CD4-positive, alpha-beta T cell (primary cell): ENCODE results near the gene SOX1. TPM values are rescaled to one million over a fixed set of nuclear protein-coding genes. Genes with fewer than 3 reads are reported as not detected.

ENCODE experiments used
- ATAC-seq: fragments of 200-7000 bp; cut with Tn5 transposase; one replicate; pipeline ENCODE4 v1.10.0; 2022; ENCODE audit warnings: mild to moderate bottlenecking; ENCODE audit not compliant: poor library complexity
- CTCF ChIA-PET: fragments of 350-600 bp; sonication (Branson Sonifier 250); formaldehyde crosslinking; loops from one replicate; lab custom pipeline; 2021; ENCODE audit warnings: antibody characterized with exemption, inconsistent platforms; lab: Charles Lee
- POLR2A ChIA-PET: fragments of 350-600 bp; sonication (Branson Sonifier 250); formaldehyde crosslinking; loops from one replicate; lab custom pipeline; 2021; ENCODE audit warnings: antibody characterized with exemption, inconsistent platforms; lab: Charles Lee
- DNase-seq, 14 experiments: peaks; one replicate each; pipeline ENCODE4 v3.0.0-alpha.2; 2013 to 2020; ENCODE audit warnings: mixed read lengths in 2 of 14
- H3K27ac ChIP-seq, 2 donors: one replicate each; pipeline versions ENCODE4 v1.5.1 to v1.7.0; 2013; ENCODE audit warnings: low read length in 2 of 2, low read depth in 1 of 2, mild to moderate bottlenecking in 1 of 2
- H3K27me3 ChIP-seq, 2 experiments: 1 replicate in 1 of 2; 2 replicates in 1 of 2; pipeline versions ENCODE4 v1.6.1 to v1.7.0; 2013; ENCODE audit warnings: low read length in 2 of 2, control low read depth in 1 of 2, mild to moderate bottlenecking in 1 of 2, moderate library complexity in 1 of 2; ENCODE audit not compliant: insufficient read depth in 2 of 2, control insufficient read depth in 1 of 2
- H3K36me3 ChIP-seq: one replicate; pipeline ENCODE4 v1.6.1; 2013; ENCODE audit warnings: low read length, control low read depth; ENCODE audit not compliant: insufficient read depth
- H3K4me1 ChIP-seq: one replicate; pipeline ENCODE4 v1.6.1; 2013; ENCODE audit warnings: low read length, control low read depth; ENCODE audit not compliant: insufficient read depth
- H3K4me3 ChIP-seq: one replicate; pipeline ENCODE4 v1.5.1; 2013; ENCODE audit warnings: mild to moderate bottlenecking, low read length, moderate library complexity
- H3K9me3 ChIP-seq, 2 experiments: 1 replicate in 1 of 2; 2 replicates in 1 of 2; pipeline versions ENCODE4 v1.6.1 to v1.7.0; 2013; ENCODE audit warnings: low read length in 2 of 2, mild to moderate bottlenecking in 2 of 2, control low read depth in 1 of 2, moderate library complexity in 1 of 2; ENCODE audit not compliant: control insufficient read depth in 1 of 2, insufficient read depth in 1 of 2
- H3K27ac Mint-ChIP-seq: one replicate; pipeline ENCODE4 v1.8.0; 2020; ENCODE audit warnings: mixed read lengths
- H3K27me3 Mint-ChIP-seq: one replicate; pipeline ENCODE4 v1.8.0; 2021; ENCODE audit warnings: mixed read lengths
- H3K36me3 Mint-ChIP-seq: one replicate; pipeline ENCODE4 v1.8.0; 2021; ENCODE audit warnings: low read depth, mixed read lengths
- H3K4me1 Mint-ChIP-seq: one replicate; pipeline ENCODE4 v1.8.0; 2021; ENCODE audit warnings: low read depth, mixed read lengths
- H3K4me3 Mint-ChIP-seq: one replicate; pipeline ENCODE4 v1.8.0; 2020; ENCODE audit warnings: mild to moderate bottlenecking, mixed read lengths
- H3K9me3 Mint-ChIP-seq: one replicate; pipeline ENCODE4 v1.8.0; 2020; ENCODE audit warnings: mixed read lengths
- CTCF ChIP-seq: fragments of 200-600 bp; IDR thresholded peaks from one replicate; pipeline ENCODE4 v1.8.0; 2022; ENCODE audit warnings: antibody characterized with exemption, mild to moderate bottlenecking
- intact Hi-C, 2 experiments: fragments of 100-400 bp; cut with DNase I in 1 of 2; cut with micrococcal nuclease in 1 of 2; formaldehyde crosslinking; loops; one replicate each; pipeline versions ENCODE4 v1.15.1 to v1.9.0; 2023 to 2025; cut with DNase I, micrococcal nuclease
- total RNA-seq, 174 experiments: library from RNA in 2 of 174; stranded (reverse) in 2 of 174; gene quantifications; one replicate each; pipeline ENCODE4 v1.2.3 and lab custom pipeline; 2021 to 2026

The SOX1 gene
- total RNA-seq, 2 experiments from 2014 or later: not detected

GRCh38 chr13:112115403-112116091 is 48.6 kb downstream of the SOX1 start:
- Histone ChIP-seq H3K27ac (no peak overlapping the region), H3K4me3 (no peak overlapping the region)
- H3K27me3 Mint-ChIP-seq: peaks cover 58% of the 10 kb centered on the region

GRCh38 chr13:112116187-112116950 is 49.4 kb downstream of the SOX1 start:
- Histone ChIP-seq H3K4me1 (no peaks in the 10 kb centered on the region), H3K4me3 (no peak overlapping the region), H3K9me3 (peaks cover 0 to 28% of the 10 kb centered on the region in 2 experiments), H3K27ac (no peak overlapping the region), H3K27me3 (peaks cover 2 to 5% of the 10 kb centered on the region in 2 experiments), H3K36me3 (no peaks in the 10 kb centered on the region)
- intact Hi-C loops: no loop called here
- H3K9me3 Mint-ChIP-seq: no peaks in the 10 kb centered on the region
- H3K4me1 Mint-ChIP-seq: no peaks in the 10 kb centered on the region
- no peak for DNase-seq
- no peaks in the 10 kb centered on the region for H3K36me3 Mint-ChIP-seq
- peaks cover 50% of the 10 kb centered on the region for H3K27me3 Mint-ChIP-seq
- H3K4me3 Mint-ChIP-seq: no peak overlapping the region
- POLR2A ChIA-PET: no interaction called here
- H3K27ac Mint-ChIP-seq: no peak overlapping the region
- ATAC-seq: no peak
- no peak for TF ChIP-seq CTCF
- CTCF ChIA-PET: no interaction called here

More at GRCh38 chr13:112115403-112116091, 48.6 kb downstream of the SOX1 start:
- Histone ChIP-seq H3K36me3 (no peaks in the 10 kb centered on the region), H3K27me3 (peaks cover 2 to 5% of the 10 kb centered on the region in 2 experiments), H3K9me3 (peaks cover 0 to 28% of the 10 kb centered on the region in 2 experiments), H3K4me1 (no peaks in the 10 kb centered on the region)
- intact Hi-C loops: no loop called here
- Mint-ChIP-seq H3K27ac (no peak overlapping the region), H3K4me1 (no peaks in the 10 kb centered on the region), H3K36me3 (no peaks in the 10 kb centered on the region), H3K4me3 (no peak overlapping the region), H3K9me3 (no peaks in the 10 kb centered on the region)
- POLR2A ChIA-PET: no interaction called here
- no peak for TF ChIP-seq CTCF
- DNase-seq (no peak), ATAC-seq (no peak)
- CTCF ChIA-PET: no interaction called here

DNA sequence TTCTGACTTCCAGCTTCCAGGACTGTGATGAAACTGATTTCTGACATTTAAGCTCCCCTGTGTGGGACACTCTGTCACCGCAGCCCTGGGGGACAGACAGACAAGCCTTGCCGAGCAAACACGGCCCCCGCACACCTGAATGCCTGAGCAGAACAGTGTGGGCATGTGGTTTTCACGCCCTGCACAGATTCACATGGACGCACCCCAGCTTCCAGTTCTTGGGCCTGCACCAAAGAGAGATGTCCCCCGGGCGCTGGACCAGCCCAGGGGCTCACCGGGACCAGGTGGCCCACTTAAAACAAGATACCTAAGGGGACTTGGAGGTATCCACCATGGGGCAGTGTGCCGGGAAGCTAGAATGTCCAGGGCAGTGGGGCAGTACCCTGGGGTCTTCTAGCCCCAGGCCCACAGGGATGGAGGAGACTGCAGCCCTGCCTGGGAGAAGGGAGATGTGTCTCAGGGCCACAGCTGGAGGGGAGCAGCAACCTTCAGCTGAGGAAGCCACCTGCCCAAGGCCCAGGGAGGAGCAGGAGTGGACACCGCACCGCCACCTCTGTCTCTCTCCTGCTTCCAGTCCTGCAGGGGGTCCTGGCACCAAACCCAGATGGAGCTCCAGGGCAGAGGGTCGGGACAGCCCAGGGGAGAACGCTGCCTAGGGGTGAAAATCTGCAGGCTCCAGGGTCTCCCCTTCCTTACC is 50.5 kb downstream of the SOX1 start:
- Histone ChIP-seq H3K9me3 (peaks cover 0 to 28% of the 10 kb centered on the region in 2 experiments), H3K4me3 (no peak overlapping the region), H3K27ac (no peak overlapping the region), H3K36me3 (no peaks in the 10 kb centered on the region), H3K27me3 (peaks cover 2 to 4% of the 10 kb centered on the region in 2 experiments), H3K4me1 (no peaks in the 10 kb centered on the region)
- Mint-ChIP-seq H3K27ac (no peak overlapping the region), H3K9me3 (no peaks in the 10 kb centered on the region), H3K36me3 (no peaks in the 10 kb centered on the region), H3K4me1 (no peaks in the 10 kb centered on the region), H3K4me3 (no peak overlapping the region), H3K27me3 (peaks cover 40% of the 10 kb centered on the region)
- CTCF ChIA-PET: no interaction called here
- intact Hi-C loops: no loop called here
- no peak for DNase-seq
- POLR2A ChIA-PET: no interaction called here
- ATAC-seq: no peak
- TF ChIP-seq CTCF: no peak
